Skeletal muscle cell (primary cell): ENCODE data around the gene WDR64.

Source experiments
- DNase-seq: peaks from one replicate; pipeline ENCODE4 v3.0.0-alpha.2; 2010; ENCODE audit warnings: low read depth
- H3K4me3 ChIP-seq: 2 replicates; pipeline ENCODE4 v1.5.1; 2011; ENCODE audit warnings: low read depth, mild to moderate bottlenecking, control low read depth, low read length, moderate library complexity

Gene WDR64

GRCh38 chr1:241630476-241630875 is 21.6 kb upstream of the WDR64 start:
- H3K4me3 ChIP-seq, result no peak overlapping the region
- DNase-seq, result no peak

GRCh38 chr1:241630899-241631298 is 21.2 kb upstream of the WDR64 start:
- DNase-seq, result no peak
- H3K4me3 ChIP-seq, result no peak overlapping the region

GRCh38 chr1:241631674-241632073 is 20.4 kb upstream of the WDR64 start:
- H3K4me3 ChIP-seq, result no peak overlapping the region
- no peak for DNase-seq

- H3K4me3 ChIP-seq, result no peak overlapping the region
- DNase-seq, result no peak
Observed at GRCh38 chr1:241632987-241633386, 19.1 kb upstream of the WDR64 start.

GRCh38 chr1:241635556-241636152 is 16.4 kb upstream of the WDR64 start:
- H3K4me3 ChIP-seq, result no peak overlapping the region
- no peak for DNase-seq

GRCh38 chr1:241636291-241636690 is 15.8 kb upstream of the WDR64 start:
- no peak overlapping the region for H3K4me3 ChIP-seq
- no peak for DNase-seq

- no peak for DNase-seq
- peak overlapping the region; percentile 97 for H3K4me3 ChIP-seq
Observed at GRCh38 chr1:241637046-241637590, 15.0 kb upstream of the WDR64 start.

GRCh38 chr1:241637604-241638003 is 14.5 kb upstream of the WDR64 start:
- peak overlapping the region; percentile 97 for H3K4me3 ChIP-seq
- DNase-seq, result no peak

GRCh38 chr1:241638099-241638682 is 13.9 kb upstream of the WDR64 start:
- DNase-seq, result no peak
- peak overlapping the region; percentile 97 for H3K4me3 ChIP-seq

GRCh38 chr1:241638909-241639622 is 13.0 kb upstream of the WDR64 start:
- no peak for DNase-seq

GRCh38 chr1:241639623-241640148 is 12.4 kb upstream of the WDR64 start:
- peak overlapping the region; percentile 97 for H3K4me3 ChIP-seq
- DNase-seq, result no peak

More at GRCh38 chr1:241638909-241639622, 13.0 kb upstream of the WDR64 start:
- peak overlapping the region; percentile 97 for H3K4me3 ChIP-seq

GRCh38 chr1:241640149-241640866 is 11.8 kb upstream of the WDR64 start, which contains the start of the genes CHML and OPN3:
Gene CHML, minus strand, starts transcription at chr1:241640369. Its CDS starts 4,603 bp downstream, at chr1:241635766.
Gene OPN3, minus strand, starts transcription at chr1:241640369. Its CDS starts 115 bp downstream, at chr1:241640254.
- peak within 1 kb of the TSS; percentile 97 for H3K4me3 ChIP-seq
- peak; percentile 70 for DNase-seq

- H3K4me3 ChIP-seq, result no peak overlapping the region
- no peak for DNase-seq
Observed at GRCh38 chr1:241640867-241641622, 11.0 kb upstream of the WDR64 start.

- no peak for DNase-seq
Observed at GRCh38 chr1:241641773-241642592, 10.1 kb upstream of the WDR64 start.

GRCh38 chr1:241642593-241642944 is 9.5 kb upstream of the WDR64 start:
- no peak overlapping the region for H3K4me3 ChIP-seq
- no peak for DNase-seq

More at GRCh38 chr1:241641773-241642592, 10.1 kb upstream of the WDR64 start:
- no peak overlapping the region for H3K4me3 ChIP-seq

- H3K4me3 ChIP-seq, result no peak overlapping the region
- DNase-seq, result no peak
Observed at GRCh38 chr1:241644259-241644658, 7.8 kb upstream of the WDR64 start.

GRCh38 chr1:241645199-241645598 is 6.9 kb upstream of the WDR64 start:
- DNase-seq, result no peak
- no peak overlapping the region for H3K4me3 ChIP-seq

GRCh38 chr1:241646201-241646600 is 5.9 kb upstream of the WDR64 start:
- no peak for DNase-seq
- H3K4me3 ChIP-seq, result no peak overlapping the region
